Activated gamma-delta T cell (primary cell): ENCODE results near the gene UBP1.
"Not testable (repeated sequence)": the region's sequence is repeated elsewhere in the genome, so short reads cannot be mapped to it uniquely, and the experiment has no call there.

Experiments
- DNase-seq: peaks from one replicate; lab custom pipeline; 2025; lab: John Stamatoyannopoulos, UW

Gene UBP1

DNA sequence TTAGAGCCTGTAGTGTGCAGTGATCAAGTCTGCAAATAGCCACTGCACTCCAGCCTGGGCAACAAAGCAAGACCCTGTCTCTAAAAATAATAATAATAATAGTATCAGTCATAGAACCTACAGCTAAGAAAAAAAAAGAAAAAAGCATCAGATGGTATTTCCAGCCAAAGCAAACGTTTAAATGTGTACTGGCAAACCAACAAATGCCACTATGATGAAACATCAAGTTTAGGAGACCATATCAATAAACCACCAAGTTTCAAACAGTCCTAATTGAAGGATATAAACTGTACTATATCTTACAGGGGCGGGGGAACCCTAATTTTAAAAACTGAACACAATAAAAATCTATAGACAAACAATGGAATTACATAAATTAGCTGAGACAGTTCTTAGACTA is 6.4 kb downstream of the UBP1 start:
- no peak for DNase-seq

DNA sequence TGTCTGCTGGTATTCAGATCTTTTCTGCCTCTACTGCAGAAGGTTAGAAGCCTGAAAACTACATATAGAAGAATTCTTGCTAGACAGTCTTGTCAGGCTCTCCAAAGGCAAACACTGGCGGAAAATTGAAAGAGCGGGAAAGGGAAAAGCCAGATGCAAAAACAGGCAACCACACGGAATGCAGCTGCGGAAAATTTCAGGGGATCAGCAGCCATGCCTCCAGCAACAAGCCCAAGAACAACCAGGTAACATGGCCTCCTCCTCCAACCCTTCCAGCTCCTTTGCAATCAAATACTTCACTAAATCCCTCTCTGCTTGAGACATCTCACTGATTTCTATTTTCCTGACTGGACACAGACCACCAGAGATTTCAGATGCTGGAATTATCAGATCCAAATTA is 9.6 kb downstream of the UBP1 start:
- DNase-seq, result no peak

DNA sequence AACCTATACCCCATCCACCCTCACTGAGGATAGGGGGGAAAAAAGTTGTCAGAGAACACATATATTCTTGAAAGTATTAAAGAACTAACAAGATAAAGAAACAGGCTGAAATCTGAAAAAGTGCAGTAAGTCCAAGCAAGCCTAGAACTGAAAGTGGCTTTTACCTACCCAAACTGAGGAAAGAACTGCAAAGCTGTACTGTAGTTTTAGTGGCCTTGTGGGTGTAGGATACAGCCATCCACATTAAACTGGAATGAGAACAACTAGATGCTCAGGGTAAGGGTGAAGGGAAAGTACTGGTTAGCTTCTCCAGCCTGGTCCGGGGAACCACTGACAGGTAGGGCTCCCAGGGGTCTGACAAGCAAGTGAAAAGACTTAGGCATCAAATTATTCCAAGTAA is 10.1 kb downstream of the UBP1 start:
- DNase-seq, result no peak

DNA sequence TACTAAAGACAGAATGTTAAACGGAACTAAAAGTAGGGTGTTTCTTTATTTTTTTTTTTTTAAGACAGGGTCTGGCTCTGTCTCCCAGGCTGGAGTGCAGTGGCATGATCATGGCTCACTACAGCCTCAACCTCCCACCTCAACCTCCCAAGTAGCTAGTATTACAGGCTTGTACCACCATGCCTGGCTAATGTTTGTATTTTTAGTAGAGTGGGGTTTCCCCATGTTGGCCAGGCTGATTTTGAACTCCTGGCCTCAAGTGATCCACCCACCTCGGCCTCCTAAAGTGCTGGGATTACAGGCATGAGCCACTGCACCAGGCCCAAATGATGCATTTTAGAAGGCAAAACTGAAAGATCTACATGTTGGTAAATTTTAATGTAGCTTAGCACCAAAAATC is 10.9 kb downstream of the UBP1 start:
- DNase-seq, result not testable (repeated sequence)

DNA sequence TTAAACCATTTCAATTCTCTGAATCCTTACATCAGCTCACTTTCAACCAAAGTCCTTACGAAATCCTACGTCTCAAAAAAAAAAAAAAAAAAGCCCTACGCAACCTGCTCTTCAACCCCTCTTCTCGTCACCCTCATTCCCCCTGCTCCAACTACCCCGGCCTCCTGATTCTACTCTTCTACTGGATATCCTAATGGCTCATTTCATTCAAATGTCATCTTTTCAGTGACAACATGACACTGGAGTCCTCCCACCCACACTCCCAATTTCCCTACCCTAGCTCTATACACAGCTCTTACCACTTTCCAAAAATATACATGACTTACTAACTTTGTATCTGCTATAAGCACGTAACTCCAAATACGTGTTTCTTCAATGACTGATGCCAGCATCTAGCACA is 11.5 kb downstream of the UBP1 start:
- DNase-seq, result no peak

DNA sequence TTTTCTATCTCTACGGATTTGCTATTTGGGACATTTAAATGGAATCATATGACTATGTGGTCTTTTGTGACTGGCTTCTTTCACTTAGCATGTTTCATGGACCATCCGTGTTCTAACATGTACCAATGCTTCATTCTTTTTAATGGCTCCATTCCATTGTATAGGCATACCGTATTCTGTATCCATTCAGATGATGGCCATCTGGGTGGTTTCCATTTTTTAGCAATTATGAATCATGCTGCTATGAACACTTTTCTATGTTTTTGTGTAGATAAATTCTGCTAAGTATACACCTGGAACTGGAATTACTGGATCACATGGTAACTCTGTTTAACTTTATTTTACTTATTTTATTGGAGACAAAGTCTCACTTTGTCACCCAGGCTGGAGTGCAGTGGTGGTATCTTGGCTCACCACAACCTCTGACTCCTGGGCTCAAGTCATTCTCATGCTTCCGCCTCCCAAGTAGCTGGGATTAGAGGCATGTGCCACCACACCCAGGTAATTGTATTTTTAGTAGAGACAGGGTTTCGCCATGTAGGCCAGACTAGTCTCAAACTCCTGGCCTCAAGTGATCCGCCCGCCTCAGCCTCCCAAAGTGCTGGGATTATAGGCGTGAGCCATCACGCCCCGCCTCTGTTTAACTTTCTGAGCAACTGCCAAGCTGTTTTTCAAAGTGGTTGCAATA is 13.4 kb downstream of the UBP1 start:
- DNase-seq, result no peak

DNA sequence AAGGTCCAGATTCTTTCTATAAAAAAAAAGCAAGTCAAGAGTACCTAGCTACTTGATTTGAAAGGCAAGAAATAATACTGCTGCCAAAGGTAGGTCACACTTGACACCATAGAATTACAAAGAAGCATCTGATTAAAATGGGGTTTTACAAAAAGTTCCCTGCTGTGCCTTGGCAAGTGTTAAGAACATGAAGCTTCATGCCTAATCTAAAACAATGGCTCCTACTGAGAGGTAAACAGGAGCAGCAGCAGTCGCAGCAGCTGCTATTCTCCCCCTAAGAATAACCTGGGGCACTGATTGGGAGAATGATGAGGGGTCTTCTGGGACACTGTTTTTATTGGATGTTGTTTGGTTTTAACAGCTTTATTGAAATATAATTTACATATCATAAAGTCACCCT is 14.1 kb downstream of the UBP1 start:
- DNase-seq, result no peak

DNA sequence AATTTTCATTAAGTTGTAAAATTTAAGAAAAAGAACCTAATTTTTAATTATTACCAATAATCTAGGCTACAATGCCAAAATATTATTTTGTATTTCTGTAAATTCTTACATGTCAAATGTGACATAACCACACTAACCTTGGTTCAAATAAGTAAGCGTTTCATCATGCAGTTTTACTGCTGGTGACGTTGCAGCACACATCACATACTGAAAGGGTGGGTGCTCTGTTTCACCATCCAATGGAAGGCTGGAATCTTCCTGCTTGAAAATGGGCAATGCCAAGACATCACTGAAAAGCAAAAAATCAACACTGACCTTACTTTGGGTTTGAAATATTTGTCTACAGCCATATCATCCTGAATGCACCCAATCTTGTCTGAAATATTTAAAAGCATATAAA is 14.8 kb downstream of the UBP1 start:
- no peak for DNase-seq

DNA sequence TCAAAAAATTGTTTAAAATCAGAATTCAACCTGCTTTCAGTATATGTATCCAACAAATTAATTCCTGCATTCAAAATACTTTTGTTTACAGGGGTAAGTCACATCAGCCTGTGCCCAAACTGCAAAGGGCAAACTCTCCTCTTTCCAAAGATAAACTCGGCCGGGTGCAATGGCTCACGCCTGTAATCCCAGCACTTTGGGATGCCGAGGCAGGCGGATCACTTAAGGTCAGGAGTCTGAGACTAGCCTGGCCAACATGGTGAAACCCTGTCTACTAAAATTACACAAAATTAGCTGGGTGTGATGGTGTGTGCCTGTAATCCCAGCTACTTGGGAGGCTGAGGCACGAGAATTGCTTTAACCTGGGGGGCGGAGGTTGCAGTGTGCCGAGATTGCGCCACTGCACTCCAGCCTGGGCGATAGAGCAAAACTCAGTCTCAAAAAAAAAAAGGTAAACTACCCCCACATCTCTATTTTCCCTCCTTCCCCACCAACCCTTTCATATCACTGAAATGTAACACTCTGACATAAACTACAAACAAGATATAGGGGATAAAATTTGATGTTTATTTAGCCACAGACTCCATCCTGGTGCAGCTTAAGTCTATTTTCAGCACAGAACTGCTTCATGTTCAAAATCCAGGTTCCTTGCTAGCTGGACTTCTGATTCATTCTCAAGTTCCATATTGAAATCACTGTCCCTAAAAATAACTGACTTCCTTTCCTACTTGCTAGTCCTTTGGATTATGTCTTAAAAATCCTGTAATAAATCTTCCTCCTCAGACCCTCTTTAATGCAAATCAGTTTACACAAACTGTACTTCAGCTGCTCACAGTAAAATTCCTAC is 15.4 kb downstream of the UBP1 start:
- no peak for DNase-seq

DNA sequence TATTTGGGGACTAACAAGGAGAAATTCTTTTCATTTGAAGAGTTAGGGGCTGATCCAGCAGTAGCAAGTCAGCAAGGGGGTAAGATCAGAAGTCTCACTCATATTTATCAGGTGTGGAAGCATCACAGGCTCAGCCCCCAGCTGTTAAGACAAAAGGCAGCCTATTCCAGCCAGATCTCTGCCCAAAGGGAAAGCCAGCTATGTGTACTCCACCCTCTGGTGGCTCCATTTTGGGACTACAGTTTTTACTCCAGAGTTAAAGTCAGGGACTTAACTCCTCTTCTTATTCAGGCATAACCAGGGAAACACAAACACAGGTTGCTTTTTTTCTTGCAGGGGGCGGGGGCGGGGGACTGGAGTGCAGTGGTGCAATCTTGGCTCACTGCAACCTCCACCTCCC is 19.2 kb downstream of the UBP1 start:
- no peak for DNase-seq

DNA sequence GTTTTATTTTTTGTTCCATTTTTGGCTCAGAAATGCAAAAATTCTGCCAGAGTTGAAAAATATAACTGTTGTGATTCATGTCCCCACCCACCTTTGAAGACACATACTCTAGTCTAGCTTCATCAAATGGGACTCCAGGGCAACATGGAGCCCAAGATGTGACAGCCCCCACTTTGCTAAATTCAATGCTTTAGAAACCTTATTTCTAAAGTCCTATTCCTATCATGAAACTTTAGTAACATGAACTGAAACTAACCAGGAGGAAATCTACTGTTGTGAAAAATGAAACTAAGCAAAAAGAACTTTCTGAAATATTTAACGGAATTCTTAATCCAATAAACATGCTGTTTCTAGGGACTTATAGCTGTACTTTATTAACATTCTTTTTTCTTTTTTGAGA is 20.3 kb downstream of the UBP1 start:
- DNase-seq, result no peak

DNA sequence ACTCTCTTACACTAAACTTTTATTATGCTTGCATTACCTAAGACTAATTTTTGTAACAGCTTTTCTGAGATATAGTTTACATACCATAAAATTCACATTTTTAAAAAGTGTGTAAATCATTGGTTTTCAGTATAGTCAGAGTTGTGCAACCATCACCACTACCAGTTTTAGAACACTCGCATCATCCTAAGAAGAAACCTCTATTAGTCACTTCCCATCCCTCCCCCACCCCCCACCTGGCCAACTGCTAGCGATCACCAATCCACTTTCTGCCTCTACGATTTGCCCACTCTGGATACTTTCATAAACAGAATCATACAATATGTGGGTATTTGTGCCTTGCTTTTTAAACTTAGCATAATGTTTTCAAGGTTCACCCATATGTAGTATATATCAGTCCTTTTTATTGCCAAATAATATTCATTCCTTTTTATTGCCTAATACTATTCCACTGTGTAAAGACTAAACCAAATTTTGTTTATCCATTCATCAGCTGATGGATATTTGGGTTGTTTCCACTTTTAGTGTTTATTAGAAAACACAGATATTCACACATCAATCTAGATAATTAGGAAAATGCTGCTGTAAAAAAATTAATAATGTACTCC is 23.0 kb downstream of the UBP1 start:
- no peak for DNase-seq

DNA sequence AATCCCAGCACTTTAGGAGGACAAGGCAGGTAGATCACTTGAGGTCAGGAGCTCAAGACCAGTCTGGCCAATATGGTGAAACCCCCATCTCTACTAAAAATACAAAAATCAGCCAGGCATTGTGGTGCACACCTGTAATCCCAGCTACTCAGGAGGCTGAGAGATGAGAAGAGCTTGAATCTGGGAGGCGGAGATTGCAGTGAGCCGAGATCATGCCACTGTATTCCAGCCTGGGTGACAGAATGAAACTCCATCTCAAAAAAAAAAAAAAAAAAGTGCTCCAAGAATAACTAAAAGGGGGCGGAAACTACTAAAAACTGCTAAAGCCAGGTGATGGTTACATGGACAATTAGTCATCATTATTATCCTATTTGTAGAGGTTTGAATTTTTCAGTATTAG is 29.4 kb downstream of the UBP1 start:
- DNase-seq, result not testable (repeated sequence)

DNA sequence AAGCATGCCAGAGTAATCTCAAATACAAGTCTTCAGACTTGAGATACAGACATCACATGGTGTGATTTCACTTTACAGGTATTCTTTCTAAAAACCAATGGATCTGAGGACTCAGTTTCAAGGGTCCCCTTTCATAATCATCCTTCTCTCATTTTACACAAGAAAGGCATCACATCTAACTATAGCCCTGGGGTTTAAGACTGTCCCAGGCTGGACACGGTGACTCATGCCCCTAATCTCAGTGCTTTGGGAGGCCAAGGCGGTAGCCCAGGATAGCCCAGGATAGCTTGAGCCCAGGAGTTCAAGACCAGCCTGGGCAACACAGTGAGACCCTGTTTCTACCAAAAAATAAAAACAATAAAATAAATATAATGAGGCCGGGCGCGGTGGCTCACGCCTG is 36.4 kb downstream of the UBP1 start:
- no peak for DNase-seq

DNA sequence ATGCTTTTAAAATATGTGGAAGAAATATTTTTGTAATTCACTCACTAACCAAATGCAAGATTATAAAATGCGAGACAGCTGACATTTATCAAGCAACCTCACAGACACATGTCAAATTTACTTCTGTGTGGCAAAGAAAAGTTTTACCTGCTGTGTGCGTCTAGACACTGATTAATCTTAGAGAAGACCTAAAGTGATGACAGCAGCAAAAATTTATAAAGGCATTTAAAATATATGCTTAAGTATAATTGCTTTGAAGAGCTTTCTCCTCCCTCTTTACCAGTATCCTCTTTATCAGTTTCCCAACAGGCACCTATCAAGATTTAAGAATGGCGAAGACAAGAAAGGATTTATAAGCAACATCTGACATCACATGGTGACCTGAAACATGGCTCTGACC is 37.3 kb downstream of the UBP1 start:
- DNase-seq, result no peak

DNA sequence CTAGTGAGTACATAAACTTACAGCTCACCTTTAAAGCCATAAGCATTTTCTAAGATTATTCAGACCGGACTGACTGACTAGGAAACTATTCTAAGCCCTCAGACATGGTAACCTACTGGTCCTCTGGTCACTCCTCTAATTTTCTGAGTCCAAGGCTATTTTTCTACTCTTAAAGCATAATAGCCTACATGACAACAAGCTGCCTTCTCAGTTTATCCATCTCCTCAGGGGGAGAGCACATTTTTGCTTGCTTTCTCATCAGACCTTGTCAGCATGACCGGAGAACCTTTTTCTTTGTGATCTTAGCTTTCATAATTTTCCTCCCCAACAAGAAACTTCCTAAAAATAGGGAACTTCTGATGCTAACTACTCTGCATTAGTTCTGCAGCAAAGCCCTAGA is 38.4 kb downstream of the UBP1 start:
- no peak for DNase-seq

DNA sequence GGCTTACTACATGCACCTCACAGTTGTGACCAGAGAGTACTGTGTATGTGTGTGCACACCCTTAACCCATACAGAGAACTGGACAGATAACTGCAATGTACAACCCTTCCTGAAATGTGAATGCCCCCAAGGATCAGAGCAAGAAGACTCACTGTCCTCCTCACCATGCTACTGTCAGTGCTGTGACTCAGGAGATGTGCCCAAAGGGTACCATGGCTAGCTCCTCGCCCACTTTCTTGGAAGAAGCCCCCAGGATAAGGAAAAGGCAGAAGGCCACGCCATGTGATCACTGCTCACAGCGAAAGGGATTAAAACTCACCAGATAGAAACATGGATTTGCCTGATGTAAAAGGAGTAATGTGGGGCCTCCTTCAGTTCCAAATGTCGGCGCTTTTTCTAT is 41.8 kb downstream of the UBP1 start:
- no peak for DNase-seq

DNA sequence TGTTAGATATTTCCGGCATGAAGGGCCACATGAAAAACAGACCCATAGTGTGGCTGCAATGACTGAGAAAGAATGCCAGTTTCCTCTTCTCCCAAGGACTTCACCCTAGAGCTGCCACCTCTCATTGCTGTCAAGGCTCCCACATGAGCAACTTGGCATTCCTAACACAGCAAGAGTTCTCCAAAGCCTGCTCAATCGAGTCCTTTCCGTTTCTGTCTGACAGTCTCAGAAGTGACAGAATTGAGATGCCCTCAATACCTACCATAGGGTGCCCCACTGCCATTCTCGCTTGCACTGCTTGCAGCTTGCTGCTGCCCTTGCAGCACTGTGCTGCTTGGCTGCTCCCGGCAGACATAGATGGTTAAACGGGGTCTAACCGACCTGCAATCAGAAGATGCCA is 44.3 kb downstream of the UBP1 start:
- no peak for DNase-seq

DNA sequence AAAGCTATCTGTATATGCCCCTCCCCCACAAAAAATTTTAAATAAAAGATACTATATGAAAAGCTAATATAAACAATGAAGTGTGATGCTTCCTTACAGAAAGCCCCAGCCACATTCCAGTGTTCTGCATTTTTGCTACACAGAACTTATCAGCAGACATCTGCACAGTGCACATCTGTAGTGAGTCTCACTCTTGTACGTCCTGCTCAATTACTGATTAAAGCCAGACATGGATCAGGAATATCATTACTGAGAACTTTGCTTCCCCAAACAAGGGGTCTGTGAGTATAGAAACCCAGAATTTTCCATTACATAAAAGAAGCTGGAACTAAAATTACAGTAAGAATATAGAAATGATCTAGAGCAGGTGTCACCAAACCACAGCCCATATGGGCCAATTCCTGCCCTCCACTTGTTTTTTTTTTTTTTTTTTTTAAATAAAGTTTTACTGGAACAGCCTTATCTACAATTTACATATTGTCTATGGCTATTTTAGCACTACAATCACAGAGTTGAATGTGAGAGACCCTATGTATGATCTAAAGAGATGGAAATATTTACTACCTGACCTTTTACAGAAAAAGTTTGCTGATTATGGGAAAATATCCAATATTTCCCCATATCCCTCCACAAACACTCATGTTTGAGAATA is 45.7 kb downstream of the UBP1 start:
- no peak for DNase-seq

DNA sequence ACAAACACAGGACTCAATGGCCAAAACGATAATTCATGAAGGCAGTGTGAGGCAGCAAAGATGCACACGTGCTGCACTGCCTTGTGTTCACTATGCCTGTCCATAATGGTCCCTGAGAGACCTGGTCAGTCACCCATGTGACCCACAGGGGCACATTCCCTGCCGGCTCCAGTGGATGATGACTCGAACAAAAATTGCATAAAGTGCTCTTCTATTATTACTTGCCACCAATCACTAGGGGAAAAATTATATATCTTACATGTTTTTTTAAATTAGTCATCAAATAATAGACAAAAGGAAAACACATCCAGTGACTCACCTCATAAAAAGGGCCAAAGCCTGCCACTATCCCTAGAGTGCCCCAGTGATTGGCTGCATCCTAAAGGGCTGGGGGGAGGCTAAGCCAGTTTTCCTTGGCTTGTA is 47.5 kb downstream of the UBP1 start:
- no peak for DNase-seq

DNA sequence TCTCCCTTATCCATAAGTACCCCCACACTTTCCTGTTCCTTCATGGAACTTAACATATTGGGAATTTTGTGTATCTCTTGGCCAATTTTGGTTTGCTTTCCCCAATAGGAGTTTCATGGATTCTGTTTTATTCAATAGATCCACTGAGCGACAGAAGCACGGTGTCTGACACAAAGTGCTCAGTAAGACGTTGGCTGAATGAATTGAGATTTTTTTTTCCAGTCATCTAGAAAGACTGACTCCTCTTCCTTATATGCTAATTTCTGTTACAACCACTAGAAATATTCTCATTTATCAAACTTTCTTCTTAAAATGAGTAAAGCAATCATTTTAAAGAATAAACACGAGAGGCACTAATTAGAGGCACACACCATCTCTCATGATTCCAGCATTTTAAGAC is 48.1 kb downstream of the UBP1 start:
- DNase-seq, result no peak

DNA sequence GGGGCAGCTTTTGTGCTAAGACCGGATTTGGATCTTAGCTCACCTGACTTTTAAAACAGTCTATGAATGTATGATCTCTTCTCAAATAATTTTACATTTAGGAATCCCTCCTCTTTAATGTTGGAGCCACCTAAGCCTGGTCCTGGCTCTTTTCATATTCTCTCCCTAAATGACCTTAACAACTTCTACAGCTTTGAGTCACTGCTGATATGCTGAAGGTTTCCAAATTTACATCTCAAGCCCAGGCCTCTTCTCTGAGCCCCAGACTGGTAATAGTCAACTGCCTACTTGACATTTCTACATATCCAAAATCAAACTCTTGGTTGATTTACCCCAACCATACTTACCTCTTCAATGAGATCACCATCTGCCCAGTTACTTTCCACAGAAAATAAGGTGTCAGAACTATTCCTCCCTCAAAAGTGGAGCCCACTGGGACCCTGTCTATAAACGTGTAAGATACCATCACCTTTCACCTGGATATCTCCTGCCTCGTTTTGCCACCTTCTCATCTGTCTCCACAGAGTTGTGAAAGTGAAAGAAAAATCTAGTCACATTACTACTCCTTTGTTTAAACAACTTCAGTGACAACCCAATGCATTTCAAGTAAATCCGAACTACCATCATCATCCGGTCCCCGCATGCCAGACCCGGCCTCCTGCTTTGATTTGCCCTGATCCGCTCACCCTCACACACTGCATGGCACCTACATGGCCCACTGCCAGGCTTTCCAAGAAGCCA is 48.8 kb downstream of the UBP1 start:
- DNase-seq, result no peak
